CD8-positive, alpha-beta memory T cell (primary cell): ENCODE data around the gene DHX29. TPM values are rescaled to one million over a fixed set of nuclear protein-coding genes. Genes with fewer than 3 reads are reported as not detected.

Experiments
- CTCF ChIA-PET: fragments of 350-600 bp; sonication (Branson Sonifier 250); formaldehyde crosslinking; loops from one replicate; lab custom pipeline; 2021; ENCODE audit warnings: antibody characterized with exemption; lab: Charles Lee
- POLR2A ChIA-PET: fragments of 350-600 bp; sonication (Branson Sonifier 250); formaldehyde crosslinking; loops from one replicate; lab custom pipeline; 2021; ENCODE audit warnings: antibody characterized with exemption; lab: Charles Lee
- DNase-seq, 5 donors: peaks; one replicate each; pipeline versions ENCODE4 v3.0.0 to v3.0.0-alpha.2; 2020 to 2022; ENCODE audit warnings: mixed read lengths in 1 of 5
- H3K27ac ChIP-seq: one replicate; pipeline ENCODE4 v1.7.0; 2013; ENCODE audit warnings: low read depth, mild to moderate bottlenecking, low read length, moderate library complexity
- H3K27me3 ChIP-seq: 2 replicates; pipeline ENCODE4 v1.7.0; 2013; ENCODE audit warnings: low read length, mild to moderate bottlenecking; ENCODE audit not compliant: insufficient read depth, poor library complexity, severe bottlenecking
- H3K36me3 ChIP-seq: 2 replicates; pipeline ENCODE4 v1.7.0; 2013; ENCODE audit warnings: mild to moderate bottlenecking, low read length, moderate library complexity; ENCODE audit not compliant: insufficient read depth
- H3K4me1 ChIP-seq: 2 replicates; pipeline ENCODE4 v1.7.0; 2013; ENCODE audit warnings: mild to moderate bottlenecking, low read length, moderate library complexity; ENCODE audit not compliant: insufficient read depth
- H3K4me3 ChIP-seq: 2 replicates; pipeline ENCODE4 v1.7.0; 2013; ENCODE audit warnings: mild to moderate bottlenecking, low read length
- H3K9me3 ChIP-seq: 2 replicates; pipeline ENCODE4 v1.7.0; 2013; ENCODE audit warnings: mild to moderate bottlenecking, low read length
- H3K27ac Mint-ChIP-seq, 8 donors: one replicate each; pipeline ENCODE4 v1.8.0; 2020 to 2021; ENCODE audit warnings: mixed read lengths in 8 of 8, mild to moderate bottlenecking in 6 of 8, inconsistent platforms in 3 of 8, moderate library complexity in 3 of 8
- H3K27me3 Mint-ChIP-seq, 2 donors: one replicate each; pipeline ENCODE4 v1.8.0; 2020 to 2021; ENCODE audit warnings: mixed read lengths in 2 of 2, mild to moderate bottlenecking in 1 of 2, moderate library complexity in 1 of 2
- H3K36me3 Mint-ChIP-seq, 3 donors: one replicate each; pipeline ENCODE4 v1.8.0; 2020 to 2021; ENCODE audit warnings: mixed read lengths in 3 of 3, inconsistent platforms in 1 of 3, mild to moderate bottlenecking in 1 of 3
- H3K4me1 Mint-ChIP-seq, 3 donors: one replicate each; pipeline ENCODE4 v1.8.0; 2020 to 2021; ENCODE audit warnings: mixed read lengths in 3 of 3, inconsistent platforms in 1 of 3, mild to moderate bottlenecking in 1 of 3
- H3K4me3 Mint-ChIP-seq, 7 donors: one replicate each; pipeline ENCODE4 v1.8.0; 2020 to 2021; ENCODE audit warnings: mixed read lengths in 7 of 7, mild to moderate bottlenecking in 6 of 7, moderate library complexity in 4 of 7, inconsistent platforms in 2 of 7
- H3K9me3 Mint-ChIP-seq, 5 donors: one replicate each; pipeline ENCODE4 v1.8.0; 2020 to 2022; ENCODE audit warnings: mixed read lengths in 5 of 5, mild to moderate bottlenecking in 3 of 5, moderate library complexity in 2 of 5, inconsistent platforms in 1 of 5
- polyA plus RNA-seq: library from polyadenylated mRNA; unstranded; fragments of 300-500 nt; fragmentation: Illumina TruSeq; gene quantifications from one replicate; pipeline ENCODE4 v1.2.3, GENCODE V29; 2021
- total RNA-seq, 2 experiments: library from RNA; stranded (reverse); gene quantifications; one replicate each; pipeline ENCODE4 v1.2.3, GENCODE V29; 2021

Gene DHX29
- total and polyA plus RNA-seq, 3 experiments from 2014 or later: 21.6 to 25.5 (median 21.7) TPM

DNA sequence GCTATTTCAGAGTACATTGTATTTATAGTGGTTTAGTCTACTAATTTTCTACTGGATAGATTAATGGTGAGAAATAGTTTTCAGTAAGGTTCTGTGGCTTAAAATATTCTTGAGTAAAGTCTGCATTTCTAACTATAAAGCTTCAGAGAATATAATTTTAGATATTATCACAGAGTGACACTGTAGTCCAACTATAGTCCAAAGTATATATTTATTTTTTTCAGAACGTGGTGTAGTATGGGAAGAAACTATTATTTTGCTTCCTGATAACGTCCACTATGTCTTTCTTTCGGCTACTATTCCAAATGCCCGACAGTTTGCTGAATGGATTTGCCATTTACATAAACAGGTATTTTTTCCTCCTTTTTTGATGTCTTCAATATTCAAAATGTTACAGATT lies 35.6 kb upstream of the DHX29 start:
- peaks cover 16 to 17% (median 17%) of the 10 kb centered on the region in 3 donors for H3K4me1 Mint-ChIP-seq
- peaks cover 14 to 74% (median 17%) of the 10 kb centered on the region in 3 donors for H3K36me3 Mint-ChIP-seq
- no peak overlapping the region for H3K4me3 Mint-ChIP-seq
- no peaks in the 10 kb centered on the region for H3K27me3 Mint-ChIP-seq
- Histone ChIP-seq H3K4me1 (peaks cover 8% of the 10 kb centered on the region), H3K27me3 (no peaks in the 10 kb centered on the region), H3K27ac (no peak overlapping the region), H3K36me3 (peaks cover 36% of the 10 kb centered on the region), H3K4me3 (no peak overlapping the region), H3K9me3 (no peaks in the 10 kb centered on the region)
- ChIA-PET CTCF (no interaction called here), POLR2A (no interaction called here)
- H3K27ac Mint-ChIP-seq: no peak overlapping the region
- no peaks in the 10 kb centered on the region for H3K9me3 Mint-ChIP-seq
- DNase-seq: no peak

DNA sequence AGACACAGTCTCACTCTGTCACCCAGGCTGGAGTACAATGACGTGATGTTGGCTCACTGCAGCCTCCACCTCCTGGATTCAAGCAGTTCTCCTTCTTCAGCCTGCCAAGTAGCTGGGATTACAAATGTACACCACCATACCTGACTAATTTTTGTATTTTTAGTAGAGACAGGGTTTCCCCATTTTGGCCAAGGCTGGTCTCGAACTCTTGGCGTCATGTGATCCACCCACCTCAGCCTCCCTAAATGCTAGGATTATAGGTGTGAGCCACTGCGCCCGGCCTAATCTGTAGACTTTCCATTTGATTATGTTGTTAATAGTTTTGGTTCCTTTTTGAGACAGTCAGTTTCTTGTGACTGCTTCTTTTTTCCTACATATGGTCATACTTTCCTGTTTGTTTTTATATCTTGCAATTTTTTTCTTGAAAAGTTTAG lies 31.3 kb upstream of the DHX29 start:
- Mint-ChIP-seq H3K4me3 (peak overlapping the region in 4 of 7 donors; percentile 16 to 41 (median 33)), H3K9me3 (no peaks in the 10 kb centered on the region), H3K4me1 (peaks cover 29 to 37% (median 30%) of the 10 kb centered on the region in 3 donors), H3K27ac (peak overlapping the region in 4 of 8 donors; percentile 26 to 67 (median 48)), H3K36me3 (peaks cover 3 to 59% (median 6%) of the 10 kb centered on the region in 3 donors), H3K27me3 (no peaks in the 10 kb centered on the region)
- DNase-seq: no peak
- Histone ChIP-seq H3K4me1 (peaks cover 9% of the 10 kb centered on the region), H3K9me3 (no peaks in the 10 kb centered on the region), H3K27ac (no peak overlapping the region), H3K4me3 (no peak overlapping the region), H3K36me3 (peaks cover 8% of the 10 kb centered on the region), H3K27me3 (no peaks in the 10 kb centered on the region)
- POLR2A ChIA-PET: no interaction called here
- CTCF ChIA-PET: no interaction called here

DNA sequence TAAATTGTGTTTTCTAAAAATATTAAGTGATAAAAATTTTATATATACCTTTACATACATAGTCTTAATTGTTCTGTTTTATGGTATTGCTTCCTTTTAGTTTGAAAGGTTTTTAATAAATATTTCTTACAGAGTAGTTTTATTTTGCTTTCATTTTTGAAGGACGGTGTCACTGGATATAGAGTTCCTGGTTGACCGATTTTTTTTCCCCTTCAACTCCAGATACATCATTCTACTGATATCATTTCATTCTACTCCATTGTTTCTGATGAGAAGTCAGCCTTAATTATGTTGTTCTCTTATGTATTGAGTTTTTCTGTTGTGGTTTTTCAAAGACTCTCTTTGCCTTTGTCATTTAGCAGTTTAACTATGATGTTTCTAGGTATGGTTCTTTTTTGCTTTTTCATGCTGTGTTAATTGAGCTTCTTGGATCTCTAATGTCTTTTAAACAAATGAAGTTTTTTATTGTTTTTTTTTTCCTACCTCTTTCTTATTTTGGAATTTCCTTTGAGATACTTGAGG lies 30.7 kb upstream of the DHX29 start:
- Mint-ChIP-seq H3K4me1 (peaks cover 29 to 37% (median 35%) of the 10 kb centered on the region in 3 donors), H3K9me3 (no peaks in the 10 kb centered on the region), H3K4me3 (peak overlapping the region in 6 of 7 donors; percentile 46 to 82 (median 70)), H3K27ac (peak overlapping the region in 5 of 8 donors; percentile 22 to 79 (median 56)), H3K27me3 (no peaks in the 10 kb centered on the region), H3K36me3 (peaks cover 10 to 57% (median 11%) of the 10 kb centered on the region in 3 donors)
- Histone ChIP-seq H3K27me3 (no peaks in the 10 kb centered on the region), H3K27ac (no peak overlapping the region), H3K9me3 (no peaks in the 10 kb centered on the region), H3K36me3 (peaks cover 8% of the 10 kb centered on the region), H3K4me1 (peaks cover 9% of the 10 kb centered on the region), H3K4me3 (no peak overlapping the region)
- POLR2A ChIA-PET: no interaction called here
- peak in 1 of 5 donors; percentile 11 for DNase-seq
- CTCF ChIA-PET: no interaction called here

DNA sequence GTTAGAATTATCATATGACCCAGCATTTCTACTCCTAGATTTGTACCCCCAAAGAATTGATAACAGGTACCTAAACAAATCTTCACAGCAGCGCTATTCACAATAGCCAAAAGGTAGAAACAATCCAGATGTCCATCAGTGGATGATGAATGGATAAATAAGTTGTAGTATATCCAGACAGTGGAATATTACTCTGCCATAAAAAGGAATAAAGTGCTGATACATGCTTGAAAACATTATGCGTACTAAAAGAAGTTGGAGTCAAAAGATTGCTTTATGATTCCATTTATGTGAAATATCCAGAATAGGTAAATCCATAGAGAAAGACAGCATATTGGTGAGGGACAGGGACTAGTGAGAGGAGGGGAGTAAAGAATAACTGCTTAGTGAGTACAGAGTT lies 26.3 kb upstream of the DHX29 start:
- CTCF ChIA-PET: no interaction called here
- H3K9me3 Mint-ChIP-seq: no peaks in the 10 kb centered on the region

DNA sequence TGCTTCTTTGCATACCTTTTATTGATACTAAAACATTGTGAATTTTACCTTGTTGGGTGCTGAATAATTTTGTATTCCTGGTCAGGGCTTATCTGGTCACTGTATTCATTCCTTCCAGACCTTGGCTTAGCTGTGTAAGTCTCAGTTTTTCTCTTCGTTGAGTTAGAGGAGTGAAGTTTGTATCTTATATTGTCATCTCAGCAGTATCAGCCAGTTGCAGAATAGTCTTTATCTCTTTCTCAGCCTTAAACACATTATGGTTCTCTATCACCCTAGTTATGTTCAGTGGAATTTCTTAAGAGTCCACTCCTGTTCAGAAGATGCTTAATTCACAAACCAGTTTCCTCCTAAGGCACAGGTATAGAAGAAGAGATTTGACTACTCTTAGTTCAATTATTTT lies 25.5 kb upstream of the DHX29 start:
- CTCF ChIA-PET: no interaction called here
- peaks cover 4% of the 10 kb centered on the region for H3K36me3 ChIP-seq
- H3K4me3 ChIP-seq: no peak overlapping the region
- Mint-ChIP-seq H3K36me3 (peaks cover 18 to 71% (median 23%) of the 10 kb centered on the region in 3 donors), H3K4me1 (peaks cover 31 to 61% (median 42%) of the 10 kb centered on the region in 3 donors), H3K27ac (peak overlapping the region in 1 of 8 donors; percentile 18), H3K27me3 (peaks cover 0 to 1% of the 10 kb centered on the region in 2 donors), H3K4me3 (no peak overlapping the region), H3K9me3 (no peaks in the 10 kb centered on the region)
- H3K4me1 ChIP-seq: no peaks in the 10 kb centered on the region
- no peak overlapping the region for H3K27ac ChIP-seq
- POLR2A ChIA-PET: no interaction called here
- H3K9me3 ChIP-seq: no peaks in the 10 kb centered on the region
- DNase-seq: no peak
- H3K27me3 ChIP-seq: no peaks in the 10 kb centered on the region

More for the DNA sequence above, 26.3 kb upstream of the DHX29 start:
- Mint-ChIP-seq H3K4me3 (no peak overlapping the region), H3K4me1 (peaks cover 36 to 66% (median 46%) of the 10 kb centered on the region in 3 donors), H3K27me3 (peaks cover 0 to 1% of the 10 kb centered on the region in 2 donors), H3K27ac (no peak overlapping the region), H3K36me3 (peaks cover 18 to 67% (median 23%) of the 10 kb centered on the region in 3 donors)
- no peak for DNase-seq
- H3K4me1 ChIP-seq: peaks cover 8% of the 10 kb centered on the region
- H3K27ac ChIP-seq: no peak overlapping the region
- peaks cover 4% of the 10 kb centered on the region for H3K36me3 ChIP-seq
- no peaks in the 10 kb centered on the region for H3K9me3 ChIP-seq
- POLR2A ChIA-PET: no interaction called here
- H3K27me3 ChIP-seq: no peaks in the 10 kb centered on the region
- H3K4me3 ChIP-seq: no peak overlapping the region

DNA sequence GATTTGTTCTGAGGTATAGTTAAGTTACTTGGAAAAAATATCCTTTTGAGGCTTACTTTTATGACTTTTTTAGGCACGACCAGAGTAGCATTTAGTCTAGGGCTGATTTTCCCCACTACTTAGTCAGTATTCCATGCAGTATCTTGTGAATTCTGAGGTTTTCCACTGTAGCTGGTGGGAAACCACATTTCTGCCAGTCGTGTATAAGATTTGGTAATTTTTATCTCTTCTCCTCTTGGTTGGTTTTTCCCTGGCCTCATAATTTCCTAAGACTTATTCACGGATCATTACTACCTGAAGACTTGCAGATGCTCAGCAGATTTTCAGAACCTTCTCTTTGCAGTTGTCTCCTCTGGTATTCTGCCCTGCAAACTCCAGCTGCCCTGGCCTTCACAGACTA lies 23.8 kb upstream of the DHX29 start:
- ChIA-PET CTCF (no interaction called here), POLR2A (no interaction called here)
- H3K36me3 ChIP-seq: peaks cover 7% of the 10 kb centered on the region
- H3K9me3 ChIP-seq: no peaks in the 10 kb centered on the region
- Mint-ChIP-seq H3K9me3 (no peaks in the 10 kb centered on the region), H3K27ac (peak overlapping the region in 2 of 8 donors; percentile 21 to 56), H3K27me3 (peaks cover 0 to 1% of the 10 kb centered on the region in 2 donors), H3K4me3 (no peak overlapping the region), H3K4me1 (peaks cover 30 to 67% (median 40%) of the 10 kb centered on the region in 3 donors), H3K36me3 (peaks cover 18 to 77% (median 28%) of the 10 kb centered on the region in 3 donors)
- no peaks in the 10 kb centered on the region for H3K27me3 ChIP-seq
- no peak overlapping the region for H3K27ac ChIP-seq
- DNase-seq: no peak
- H3K4me1 ChIP-seq: no peaks in the 10 kb centered on the region
- H3K4me3 ChIP-seq: no peak overlapping the region

DNA sequence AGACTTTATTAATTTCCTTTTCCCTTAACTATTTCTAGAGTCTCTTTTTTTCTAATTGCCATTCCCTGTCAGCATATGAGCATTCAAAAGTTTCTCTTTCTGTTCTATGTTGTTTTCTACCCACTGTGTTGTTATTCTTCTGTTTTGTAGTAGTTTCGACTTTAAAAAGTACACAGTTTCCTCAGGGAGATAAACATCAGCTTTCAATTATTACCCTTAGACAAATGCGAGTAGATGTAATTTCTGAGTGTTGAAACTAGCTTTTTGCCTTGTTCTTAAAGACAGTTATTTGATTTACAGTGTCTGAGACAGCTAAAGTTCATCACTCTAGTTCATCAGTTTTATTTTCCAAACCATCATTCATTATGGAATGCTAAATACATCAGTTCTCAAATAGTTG lies 19.8 kb upstream of the DHX29 start:
- H3K4me3 Mint-ChIP-seq: peak overlapping the region in 1 of 7 donors; percentile 15
- no peak for DNase-seq
- Histone ChIP-seq H3K27ac (no peak overlapping the region), H3K9me3 (no peaks in the 10 kb centered on the region), H3K27me3 (no peaks in the 10 kb centered on the region), H3K36me3 (peaks cover 18% of the 10 kb centered on the region), H3K4me3 (no peak overlapping the region), H3K4me1 (no peaks in the 10 kb centered on the region)
- no peaks in the 10 kb centered on the region for H3K9me3 Mint-ChIP-seq
- CTCF ChIA-PET: no interaction called here
- peak overlapping the region in 6 of 8 donors; percentile 35 to 86 (median 66) for H3K27ac Mint-ChIP-seq
- POLR2A ChIA-PET: no interaction called here
- peaks cover 8 to 79% (median 20%) of the 10 kb centered on the region in 3 donors for H3K36me3 Mint-ChIP-seq
- peaks cover 0 to 1% of the 10 kb centered on the region in 2 donors for H3K27me3 Mint-ChIP-seq
- H3K4me1 Mint-ChIP-seq: peaks cover 24 to 60% (median 44%) of the 10 kb centered on the region in 3 donors

DNA sequence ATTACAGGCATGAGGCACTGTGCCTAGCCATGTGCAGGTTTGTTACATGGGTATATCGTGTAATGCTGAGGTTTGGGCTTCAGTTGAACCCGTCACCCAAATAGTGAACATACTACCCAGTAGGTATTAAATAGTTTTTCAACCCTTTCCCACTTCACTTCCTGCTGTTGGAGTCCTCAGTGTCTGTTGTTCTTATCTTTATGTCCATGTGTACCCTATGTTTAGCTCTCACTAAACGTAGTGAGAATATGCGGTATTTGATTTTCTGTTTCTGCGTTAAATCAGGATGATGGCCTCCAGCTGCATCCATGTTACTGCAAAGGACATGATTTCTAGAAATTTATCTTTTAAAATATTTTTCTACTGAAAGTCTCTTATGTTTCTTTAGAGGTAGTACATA lies 18.1 kb upstream of the DHX29 start:
- Histone ChIP-seq H3K4me3 (no peak overlapping the region), H3K27ac (no peak overlapping the region), H3K4me1 (no peaks in the 10 kb centered on the region), H3K27me3 (no peaks in the 10 kb centered on the region), H3K9me3 (no peaks in the 10 kb centered on the region), H3K36me3 (peaks cover 18% of the 10 kb centered on the region)
- peaks cover 5 to 70% (median 13%) of the 10 kb centered on the region in 3 donors for H3K36me3 Mint-ChIP-seq
- no peak overlapping the region for H3K4me3 Mint-ChIP-seq
- H3K9me3 Mint-ChIP-seq: no peaks in the 10 kb centered on the region
- POLR2A ChIA-PET: no interaction called here
- H3K27ac Mint-ChIP-seq: no peak overlapping the region
- CTCF ChIA-PET: no interaction called here
- H3K4me1 Mint-ChIP-seq: peaks cover 26 to 55% (median 49%) of the 10 kb centered on the region in 3 donors
- DNase-seq: no peak
- peaks cover 0 to 1% of the 10 kb centered on the region in 2 donors for H3K27me3 Mint-ChIP-seq
